Activated naive CD8-positive, alpha-beta T cell treated with anti-CD3 and anti-CD28 coated beads, Interleukin-2, amount 50 U/mL, for 16 hours (primary cell): Measurements from ENCODE around the gene EHD2.
"Not testable (repeated sequence)": the region's sequence is repeated elsewhere in the genome, so short reads cannot be mapped to it uniquely, and the experiment has no call there.

Experiments used
- DNase-seq: peaks from one replicate; pipeline ENCODE4 v3.0.0-alpha.2; 2020; ENCODE audit warnings: low read depth, low spot score

Gene EHD2

GRCh38 chr19:47713046-47714021 is at the start of gene EHD2:
TSS of gene EHD2 (plus strand) at chr19:47713422. CDS start at chr19:47716613, 3,191 bp downstream.
- DNase-seq, result no peak

GRCh38 chr19:47663435-47663910 is 49.7 kb upstream of the EHD2 start:
- DNase-seq, result no peak

GRCh38 chr19:47663911-47664771 is 49.1 kb upstream of the EHD2 start:
- DNase-seq, result no peak

GRCh38 chr19:47668556-47668955 is 44.7 kb upstream of the EHD2 start:
- not testable (repeated sequence) for DNase-seq

- no peak for DNase-seq
These were observed 42.5 kb upstream of the EHD2 start for GRCh38 chr19:47670736-47671135.

GRCh38 chr19:47671499-47671898 is 41.7 kb upstream of the EHD2 start:
- DNase-seq, result no peak

GRCh38 chr19:47673426-47673825 is 39.8 kb upstream of the EHD2 start:
- no peak for DNase-seq

- no peak for DNase-seq
These were observed 38.7 kb upstream of the EHD2 start for GRCh38 chr19:47674548-47674947.

GRCh38 chr19:47675271-47675670 is 38.0 kb upstream of the EHD2 start:
- no peak for DNase-seq

GRCh38 chr19:47675859-47676258 is 37.4 kb upstream of the EHD2 start:
- DNase-seq, result no peak

GRCh38 chr19:47676811-47677210 is 36.4 kb upstream of the EHD2 start:
- no peak for DNase-seq

- DNase-seq, result no peak
These were observed 33.8 kb upstream of the EHD2 start for GRCh38 chr19:47679251-47679900.

- DNase-seq, result no peak
These were observed 33.0 kb upstream of the EHD2 start for GRCh38 chr19:47679922-47680857.

- no peak for DNase-seq
These were observed 32.3 kb upstream of the EHD2 start for GRCh38 chr19:47680858-47681332.

GRCh38 chr19:47681388-47681787 is 31.8 kb upstream of the EHD2 start:
- DNase-seq, result no peak

GRCh38 chr19:47681936-47682335 is 31.3 kb upstream of the EHD2 start:
- no peak for DNase-seq

GRCh38 chr19:47682939-47683338 is 30.3 kb upstream of the EHD2 start:
- DNase-seq, result no peak

GRCh38 chr19:47686679-47687450 is 26.4 kb upstream of the EHD2 start:
- DNase-seq, result no peak

- no peak for DNase-seq
These were observed 25.3 kb upstream of the EHD2 start for GRCh38 chr19:47687906-47688305.

- no peak for DNase-seq
These were observed 22.1 kb upstream of the EHD2 start for GRCh38 chr19:47691090-47691489.
